HG03460 (cell line): ENCODE measurements around the gene TADA2B.

ENCODE experiments used
- ATAC-seq: cut with Tn5 transposase; IDR thresholded peaks from one replicate; pipeline ENCODE4 v1.9.1; 2021; ENCODE audit not compliant: unreplicated experiment

The TADA2B gene

DNA sequence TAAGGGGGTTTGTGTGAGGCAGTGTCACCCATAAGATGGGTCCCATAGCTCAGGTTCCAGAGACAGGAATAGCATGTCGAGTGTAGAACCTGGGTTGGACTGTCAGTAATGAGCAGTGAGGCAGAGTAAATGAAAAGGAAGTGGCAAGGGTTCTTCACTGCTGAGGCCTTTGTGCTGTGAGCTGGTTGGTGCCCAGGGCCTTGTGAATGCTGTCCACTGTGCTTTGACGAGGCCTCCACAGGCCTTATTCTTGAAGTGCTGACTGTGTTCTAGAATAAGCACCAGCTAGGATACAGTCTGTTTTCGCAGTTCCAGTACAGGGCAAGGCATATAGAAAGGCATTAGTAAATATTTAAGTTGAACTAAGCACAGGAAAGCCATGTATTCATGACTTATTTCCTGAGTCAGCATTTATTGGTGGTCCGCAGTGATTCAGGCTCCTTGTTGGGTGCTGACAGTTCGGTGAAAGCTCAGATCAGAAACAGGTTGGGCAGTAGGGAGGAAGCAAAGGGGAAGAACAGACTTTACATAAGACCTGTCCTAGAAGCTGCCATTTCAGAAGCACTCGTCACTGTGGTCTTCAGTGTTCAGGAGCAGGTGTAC, 25.6 kb upstream of the TADA2B start:
- ATAC-seq = no peak

DNA sequence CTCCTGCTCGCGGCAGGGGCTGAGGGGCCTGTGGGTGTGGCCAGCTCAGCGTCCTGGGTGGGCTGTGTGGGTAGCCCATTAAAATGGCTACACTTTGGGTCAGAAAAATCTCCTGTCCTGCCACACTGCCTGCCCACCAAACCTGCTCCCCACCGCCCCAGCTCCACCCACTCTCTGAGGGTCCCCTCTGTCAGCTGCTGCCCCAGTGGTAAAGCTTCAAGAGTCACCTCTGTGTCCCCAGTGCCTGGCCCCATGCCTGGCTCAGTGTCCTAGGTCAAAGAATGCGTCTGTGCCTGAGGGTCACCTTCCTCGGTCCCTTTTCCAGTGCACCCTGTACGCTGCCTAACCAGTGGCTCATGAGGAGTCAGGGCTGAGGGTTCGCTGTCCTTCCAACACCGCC, 24.9 kb upstream of the TADA2B start:
- no peak for ATAC-seq

DNA sequence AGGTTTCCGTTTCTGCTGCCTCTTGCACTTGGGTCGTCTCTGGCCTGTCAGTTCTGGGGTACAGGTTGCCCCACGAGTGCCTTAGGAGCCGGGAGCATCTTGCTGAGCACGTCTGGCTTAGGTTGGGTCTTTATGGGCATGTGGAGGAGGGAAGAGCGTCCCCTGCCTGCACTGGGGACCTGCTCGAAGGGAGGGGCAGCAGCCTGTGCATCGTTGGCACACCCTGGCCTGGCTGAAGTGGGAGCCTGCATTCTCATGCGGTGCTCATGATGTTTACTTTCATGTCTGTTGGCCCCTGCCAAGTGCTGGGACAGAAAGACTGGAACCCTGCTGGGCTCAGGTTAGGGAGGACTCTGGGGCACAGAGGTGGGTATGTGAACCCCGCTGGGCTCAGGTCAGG, 23.8 kb upstream of the TADA2B start:
- ATAC-seq = no peak

DNA sequence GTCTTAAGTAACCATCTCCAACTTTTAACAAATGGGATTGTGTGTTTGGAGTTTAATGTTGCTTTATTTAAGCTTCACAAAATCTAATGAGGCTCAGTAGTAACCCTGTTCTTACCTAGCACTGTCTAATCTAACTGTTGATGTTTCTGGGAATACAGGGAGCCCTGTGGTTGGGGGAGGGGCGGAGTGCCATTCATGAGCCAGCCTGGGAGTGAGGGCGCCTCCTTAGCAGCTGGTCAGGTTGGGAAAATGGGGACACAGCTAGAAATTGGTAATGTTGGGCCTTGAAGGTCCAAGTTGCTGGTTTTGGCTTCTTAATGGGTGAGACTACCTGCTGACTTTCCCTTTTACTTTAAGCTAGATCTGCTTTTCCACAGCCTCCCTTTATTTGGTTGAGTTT, 22.9 kb upstream of the TADA2B start:
- ATAC-seq = no peak

DNA sequence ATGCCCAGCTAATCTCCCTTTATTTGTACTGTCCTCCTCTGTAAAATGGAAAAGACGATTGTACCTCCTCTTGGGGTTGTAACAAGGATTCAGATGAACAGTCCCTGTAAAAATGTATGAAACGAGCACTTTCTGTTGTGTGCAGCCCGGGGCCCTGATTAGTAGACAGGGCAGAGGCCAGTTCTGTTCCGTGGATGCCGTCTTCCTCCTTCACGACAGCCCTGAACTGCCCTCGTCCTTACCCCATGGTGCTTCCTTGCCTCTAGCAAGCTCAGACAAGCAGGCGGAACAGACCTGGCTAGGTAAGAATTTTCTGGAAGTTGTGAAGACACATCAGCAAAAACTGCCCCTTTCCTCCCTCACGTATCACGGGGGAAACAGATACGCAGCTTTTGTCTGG, 22.3 kb upstream of the TADA2B start:
- no peak for ATAC-seq

DNA sequence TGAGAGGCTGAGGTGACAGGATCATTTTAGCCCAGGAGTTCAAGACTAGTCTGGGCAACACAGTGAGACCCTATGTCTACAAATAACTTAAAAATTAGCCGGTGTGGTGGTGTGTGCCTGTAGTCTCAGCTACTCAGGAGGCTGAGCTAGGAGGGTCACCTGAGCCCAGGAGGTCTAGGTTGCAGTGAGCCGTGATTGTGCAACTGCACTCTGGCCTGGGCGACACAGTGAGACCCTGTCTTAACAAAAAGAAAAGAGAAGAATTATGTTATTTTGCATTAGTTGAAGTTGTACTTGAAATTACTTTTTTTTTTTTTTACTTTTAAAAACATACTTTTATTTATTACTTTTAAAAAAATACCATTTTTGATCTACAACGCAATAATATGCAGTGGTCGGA, 21.8 kb upstream of the TADA2B start:
- ATAC-seq = no peak

DNA sequence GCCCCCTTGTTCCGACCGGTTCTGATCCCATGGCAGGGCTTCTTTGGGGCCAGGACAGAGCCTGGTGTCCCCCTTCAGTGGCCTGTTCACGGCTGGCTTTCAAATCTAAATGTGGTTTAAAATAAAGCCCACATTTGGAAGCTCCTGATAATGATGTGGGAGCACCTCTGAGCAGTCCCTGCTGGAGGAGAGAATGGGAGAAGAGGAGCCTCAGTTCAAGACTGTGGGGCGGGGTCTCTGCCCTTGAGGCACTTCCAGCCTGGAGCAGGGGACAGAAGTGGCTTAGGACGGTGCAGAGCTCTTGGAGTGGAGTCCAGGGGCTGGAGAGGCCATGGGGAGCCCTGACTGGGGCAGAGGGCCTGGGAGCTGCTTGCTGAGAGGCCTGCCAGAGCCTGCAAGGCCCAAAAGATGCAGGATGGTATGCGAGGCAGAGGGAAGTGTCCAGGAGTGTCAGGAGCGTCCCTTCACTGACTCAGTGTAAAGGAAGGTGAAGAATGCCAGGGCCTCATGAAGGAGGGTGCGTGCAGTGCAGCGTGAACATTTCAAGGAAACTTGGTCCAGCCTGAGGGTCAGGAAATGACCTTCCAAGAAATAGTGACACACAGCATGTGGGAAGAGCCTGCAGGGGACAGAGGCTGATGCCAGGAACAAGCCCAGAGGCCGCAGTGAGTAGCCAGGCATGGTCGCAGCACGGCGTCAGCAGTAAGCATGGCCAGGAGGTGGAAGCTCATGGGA, 21.1 kb upstream of the TADA2B start:
- ATAC-seq = no peak

DNA sequence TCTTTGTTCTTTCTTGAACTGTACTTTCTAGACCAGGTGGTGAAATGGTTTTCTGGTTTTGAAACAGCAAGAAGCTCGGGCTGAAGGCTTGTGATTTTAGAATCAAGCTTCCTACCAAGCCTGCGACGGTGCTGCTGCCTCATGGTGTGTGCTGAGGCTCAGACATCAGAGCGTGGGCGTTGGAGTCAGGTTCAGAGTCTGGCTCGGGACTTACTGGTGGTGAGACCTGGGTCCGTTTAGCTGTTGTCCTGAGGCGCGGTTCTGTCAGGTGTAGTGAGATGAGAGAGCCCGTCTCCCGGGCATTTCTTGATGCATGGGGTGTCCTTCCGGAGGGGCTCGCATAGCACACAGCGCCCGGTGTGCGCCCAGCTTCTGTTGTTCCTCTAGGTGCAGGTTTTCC, 19.7 kb upstream of the TADA2B start:
- ATAC-seq = no peak

DNA sequence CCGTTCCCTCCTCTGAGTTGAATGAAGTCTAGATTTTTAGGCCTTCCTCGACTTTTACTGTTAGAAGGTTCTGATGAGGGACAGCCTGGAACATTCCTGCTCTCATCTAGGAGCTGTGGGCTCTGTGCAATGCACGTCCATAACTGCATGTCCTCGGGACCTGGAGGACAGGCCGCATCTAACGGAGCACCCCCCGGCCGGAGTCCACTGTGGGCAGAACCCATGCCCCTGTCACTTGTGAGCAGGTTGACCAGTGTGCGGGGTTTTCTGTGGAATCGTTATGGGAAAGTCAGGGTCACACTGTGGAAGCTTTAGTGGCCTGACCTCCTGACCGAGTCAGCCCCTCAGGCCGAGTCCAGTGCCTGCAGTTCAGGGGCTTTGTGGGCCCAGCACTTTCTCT, 19.3 kb upstream of the TADA2B start:
- ATAC-seq = no peak

DNA sequence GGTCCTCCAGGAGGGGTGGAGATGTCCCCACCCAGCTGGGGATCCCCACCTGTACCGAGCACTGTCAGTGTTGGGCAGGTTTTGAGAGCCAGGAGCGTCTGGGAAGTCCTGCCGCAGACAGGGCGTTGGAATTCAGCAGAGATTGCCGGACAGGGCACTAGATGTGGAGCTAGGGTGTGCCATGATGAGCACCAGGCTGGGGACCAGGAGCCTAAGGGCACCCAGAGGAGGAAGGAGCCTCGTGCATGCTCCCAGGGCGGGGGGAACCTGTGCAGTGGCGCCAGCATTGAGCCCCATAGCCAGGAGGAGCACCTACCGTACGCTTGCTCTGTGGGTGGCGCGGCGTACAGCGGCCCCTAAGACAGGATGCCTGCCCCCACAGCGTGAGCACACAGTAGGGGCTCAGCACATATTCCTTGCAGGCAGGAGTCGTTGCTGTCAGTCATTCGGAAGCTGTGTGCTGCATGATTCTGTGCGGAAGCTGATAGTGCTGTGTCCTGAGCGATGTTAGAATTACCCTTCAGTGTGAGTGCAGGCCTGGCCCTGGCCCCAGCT, 18.8 kb upstream of the TADA2B start:
- ATAC-seq = no peak

DNA sequence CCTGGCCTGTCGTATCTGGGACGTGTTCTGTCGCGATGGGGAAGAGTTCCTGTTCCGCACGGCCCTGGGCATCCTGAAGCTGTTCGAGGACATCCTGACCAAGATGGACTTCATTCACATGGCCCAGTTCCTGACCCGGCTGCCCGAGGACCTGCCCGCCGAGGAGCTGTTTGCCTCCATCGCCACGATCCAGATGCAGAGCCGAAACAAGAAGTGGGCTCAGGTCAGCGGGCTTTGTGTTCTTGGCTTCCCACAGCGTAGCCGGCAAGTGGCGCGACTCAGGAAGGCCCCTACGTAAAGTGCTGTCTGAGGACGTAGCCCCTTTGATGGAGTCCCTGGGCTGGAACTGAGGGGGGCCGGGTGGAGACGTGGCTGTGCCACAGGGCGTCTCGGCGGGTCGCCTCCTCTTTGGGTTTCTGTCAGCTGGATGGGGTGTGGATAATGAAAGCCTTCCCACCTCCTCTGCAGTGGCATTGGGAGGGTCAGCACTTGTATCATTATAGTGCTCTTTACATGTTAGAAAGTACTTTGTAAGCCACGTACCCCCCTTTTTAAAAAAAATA, 18.1 kb upstream of the TADA2B start:
- no peak for ATAC-seq

DNA sequence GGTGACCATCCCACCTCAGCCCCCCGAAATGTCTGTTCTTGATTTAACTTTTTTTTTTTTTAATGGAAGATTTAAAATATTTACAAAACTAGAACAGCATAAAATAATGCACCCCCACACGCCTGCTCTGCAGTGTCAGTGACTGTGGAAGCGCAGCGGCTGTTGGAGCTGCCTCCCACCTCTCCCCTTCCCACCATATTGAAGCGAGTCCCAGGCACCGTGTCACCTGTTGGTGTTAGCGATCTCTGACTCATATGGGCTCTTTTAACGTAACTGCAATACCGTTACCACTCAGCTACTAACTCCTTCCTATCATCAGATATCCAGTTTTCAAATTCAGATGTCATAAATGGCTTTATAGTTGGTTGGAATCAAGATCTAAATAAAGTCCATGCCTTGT, 17.1 kb upstream of the TADA2B start:
- no peak for ATAC-seq

DNA sequence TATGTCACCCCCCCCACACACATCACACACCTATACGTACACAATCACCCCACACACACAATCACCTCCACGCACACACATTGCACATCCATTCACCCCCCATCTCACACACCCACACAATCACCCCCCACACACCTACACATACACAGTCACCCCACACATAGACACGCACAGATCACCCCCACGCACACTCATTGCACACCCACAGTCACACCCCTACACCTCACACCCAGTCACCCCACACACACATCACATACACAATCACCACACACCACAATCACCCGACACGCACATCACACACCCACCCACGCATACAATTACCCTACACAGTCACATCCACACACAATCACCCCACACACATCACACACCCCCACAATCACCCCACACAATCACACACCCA, 15.9 kb upstream of the TADA2B start:
- no peak for ATAC-seq

DNA sequence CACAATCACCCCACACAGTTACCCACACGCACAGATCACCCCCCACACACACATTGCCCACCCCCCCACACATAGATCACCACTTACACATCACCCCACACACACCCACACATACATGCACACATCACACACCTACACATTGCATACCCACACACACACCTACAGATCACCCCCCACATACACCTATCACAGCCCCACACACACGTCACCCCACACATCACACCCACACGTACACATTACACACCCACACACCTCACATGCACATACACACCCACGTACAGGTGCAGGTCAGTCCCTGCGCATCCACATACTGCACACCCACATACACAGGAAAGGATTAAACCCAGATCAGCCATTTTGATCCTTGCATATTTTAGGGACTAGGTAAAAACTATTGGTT, 15.3 kb upstream of the TADA2B start:
- ATAC-seq = no peak

DNA sequence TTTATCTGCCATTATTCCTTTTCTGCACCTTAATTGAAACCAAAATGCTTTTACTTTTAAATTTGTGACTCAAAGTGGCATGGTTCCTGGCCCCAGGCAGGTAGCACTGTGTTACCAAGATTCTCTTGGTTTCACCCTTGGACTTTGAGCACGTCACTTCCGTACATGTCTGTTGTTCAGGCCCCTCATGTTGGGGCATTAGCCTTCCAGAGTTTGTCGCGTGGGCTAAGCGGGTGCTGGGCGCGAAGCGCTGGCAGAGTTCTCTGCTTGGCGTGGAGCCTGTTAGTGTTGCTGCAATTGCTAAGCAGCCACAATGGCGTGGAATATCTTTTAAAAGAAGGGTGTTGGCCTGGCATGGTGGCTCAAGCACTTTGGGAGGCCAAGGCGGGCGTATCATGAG, 14.0 kb upstream of the TADA2B start:
- ATAC-seq = no peak

DNA sequence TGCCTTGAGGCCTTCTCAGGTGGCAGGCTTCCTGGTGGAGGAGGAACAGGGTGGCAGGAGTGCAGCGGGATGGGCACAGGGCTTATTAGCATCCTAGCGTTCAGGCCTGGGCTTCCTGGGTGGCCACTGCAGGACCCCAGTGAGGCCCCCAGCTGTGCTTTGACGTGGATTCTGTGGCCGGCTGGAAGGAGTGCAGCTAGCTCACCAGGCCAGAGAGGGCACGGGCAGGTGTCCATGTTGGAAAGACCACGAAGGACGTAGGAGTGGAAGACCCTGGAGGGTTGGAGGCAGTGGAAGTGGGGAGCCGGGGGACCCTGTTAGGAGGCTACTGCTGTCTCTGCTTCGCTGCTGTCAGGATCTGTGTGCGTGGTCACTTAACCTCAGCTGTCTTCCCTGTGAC, 13.3 kb upstream of the TADA2B start:
- no peak for ATAC-seq

DNA sequence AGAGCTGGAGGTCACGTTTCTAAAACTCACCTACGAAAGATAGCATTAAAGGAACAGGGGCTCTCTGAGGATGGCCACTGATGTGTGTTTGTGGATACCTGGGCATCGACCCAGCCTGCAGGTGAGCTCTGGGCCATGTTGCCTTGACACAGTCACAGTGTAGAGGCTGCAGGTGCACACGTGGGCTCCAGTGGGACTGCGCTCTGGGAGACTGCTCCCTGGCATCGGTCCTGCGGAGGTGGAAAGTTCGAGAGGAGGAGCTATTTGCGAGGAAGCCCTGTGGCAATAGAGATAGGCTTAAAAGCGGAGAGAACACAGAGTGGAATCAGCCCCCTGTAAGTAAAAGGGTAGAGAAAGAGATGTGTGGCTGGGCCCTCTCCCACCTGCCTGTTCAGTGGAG, 12.3 kb upstream of the TADA2B start:
- ATAC-seq = no peak

DNA sequence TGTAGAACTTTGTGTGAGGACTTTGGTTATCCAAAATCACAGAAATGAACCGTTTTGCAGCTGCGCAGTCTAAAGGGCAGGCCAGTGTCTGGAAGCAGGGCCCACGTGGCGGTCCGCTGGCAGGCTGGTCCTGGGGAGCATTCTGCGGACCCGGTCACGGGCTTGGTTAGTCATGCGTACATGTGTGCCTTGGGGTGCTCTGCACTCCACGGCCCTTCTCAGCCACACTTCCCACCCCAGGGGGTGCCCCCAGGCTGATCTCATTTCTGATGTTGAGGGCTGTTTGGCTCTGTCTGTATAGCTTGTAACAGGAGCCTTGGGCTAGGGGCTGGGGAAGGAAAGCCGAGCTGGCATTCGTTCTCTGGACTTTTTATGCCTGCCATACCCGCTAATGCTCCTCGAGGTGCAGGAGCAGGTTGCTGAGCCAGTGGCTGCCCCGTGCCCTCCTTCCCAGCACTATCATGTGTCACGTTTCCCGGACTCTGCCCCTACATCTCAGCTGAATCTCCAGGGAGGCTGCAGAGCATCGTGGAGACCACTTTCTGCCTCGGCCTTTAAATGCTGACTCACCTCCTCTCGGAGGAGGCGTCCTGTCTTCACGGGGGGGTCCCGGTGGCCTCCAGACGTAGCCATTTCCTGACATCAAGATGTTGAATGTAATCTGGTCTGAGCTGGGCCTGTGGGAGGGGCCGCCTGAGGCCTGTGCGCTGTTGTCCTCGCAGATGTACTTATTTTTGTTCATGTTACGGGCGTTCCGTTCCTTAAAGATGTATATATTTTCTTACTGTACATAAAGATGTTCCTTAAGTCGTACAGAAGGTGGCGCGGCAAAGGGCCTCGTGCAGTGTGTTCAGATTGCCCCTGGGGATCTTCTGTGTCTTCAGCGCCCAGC, 11.4 kb upstream of the TADA2B start:
- ATAC-seq = no peak

DNA sequence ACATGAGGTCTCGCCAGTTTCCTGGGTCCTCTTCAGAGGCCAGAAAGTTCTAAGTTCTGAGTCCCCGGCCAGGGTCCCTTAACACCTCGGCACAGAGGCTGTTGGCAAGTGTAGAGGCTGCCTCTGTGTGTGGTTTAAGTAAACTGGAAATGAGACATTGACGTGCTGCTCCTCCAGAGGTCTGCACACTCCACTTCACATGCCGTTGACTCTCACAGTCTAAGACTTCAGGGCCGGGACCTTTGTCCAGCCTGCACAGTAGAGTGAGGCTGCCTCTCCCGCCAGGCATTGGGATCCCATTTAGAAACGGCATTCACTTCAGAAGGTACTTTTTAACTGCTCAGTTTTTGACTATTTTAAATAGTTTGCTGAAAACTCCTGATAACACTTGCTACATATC, 10.6 kb upstream of the TADA2B start:
- ATAC-seq = no peak

DNA sequence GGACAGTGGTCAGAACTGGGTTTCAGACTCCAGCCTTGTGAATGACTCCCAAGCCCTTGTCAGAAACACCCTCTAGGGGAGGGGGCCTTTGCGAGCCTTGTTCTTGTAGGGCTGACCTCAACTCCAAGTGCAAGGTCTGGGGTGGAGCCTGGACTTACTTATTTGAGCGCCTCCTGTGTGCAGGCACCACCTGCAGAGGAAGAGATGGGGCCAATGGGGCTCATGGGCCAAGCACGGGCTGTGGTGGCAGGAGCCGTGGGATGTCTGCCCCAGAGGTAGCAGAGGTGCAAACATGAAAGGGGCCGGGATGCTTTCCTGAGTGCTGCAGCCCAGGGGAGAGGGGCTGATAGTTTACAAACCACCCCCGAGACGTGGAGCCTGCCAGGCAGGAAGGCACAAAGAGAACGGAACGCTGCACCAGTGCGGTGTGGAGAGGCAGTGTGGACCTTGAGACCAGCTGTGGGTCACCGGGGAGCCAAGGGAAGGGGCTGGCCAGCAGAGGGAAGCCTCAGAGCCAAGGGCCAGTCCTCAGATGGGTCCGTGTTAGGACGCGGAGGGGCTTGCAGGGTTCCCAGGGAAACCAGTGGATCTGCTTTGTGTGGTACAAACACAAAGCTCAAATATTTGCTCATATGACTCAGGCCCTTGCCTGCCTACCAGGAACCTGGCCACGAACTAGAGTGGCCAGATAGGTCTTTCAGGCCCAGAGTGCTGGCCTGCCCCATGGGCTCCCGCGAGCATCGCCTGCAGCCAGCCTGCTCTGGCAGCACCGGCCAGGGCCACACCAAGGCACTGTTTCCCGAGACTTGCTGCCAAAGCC, 8.7 kb upstream of the TADA2B start:
- ATAC-seq = no peak

DNA sequence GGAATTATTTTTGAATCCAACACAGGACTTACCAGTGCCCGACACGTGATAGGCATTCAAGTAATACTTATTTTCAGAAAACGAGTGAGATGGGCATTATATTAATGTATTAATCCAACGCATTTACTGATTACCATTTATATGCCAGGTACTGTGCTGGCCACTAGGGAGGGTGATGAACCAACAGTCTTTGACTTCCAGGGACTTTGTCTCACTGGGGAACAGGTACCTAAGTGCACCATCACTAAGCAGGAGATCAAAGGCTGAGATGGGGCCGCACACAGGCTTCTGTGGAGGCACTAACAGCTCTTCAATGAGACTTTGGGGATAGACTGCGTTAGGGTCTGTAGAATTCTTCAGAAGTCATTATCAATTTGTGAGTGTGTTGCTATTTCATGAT, 5.7 kb upstream of the TADA2B start:
- no peak for ATAC-seq
